ENCODE results near the gene PRND.

PRND gene

GRCh38 chr20:4721719-4722118 lies at the start of gene PRND:
Gene PRND, plus strand, starts transcription at chr20:4721909. Its CDS starts 2,643 bp downstream, at chr20:4724552.
- TF ChIP-seq CTCF (IDR thresholded peaks at IDR 0.05; ENCODE audit: borderline replicate concordance, control extremely low read depth, extremely low read depth, insufficient read depth, missing control alignments): no peak
- DNase-seq (ENCODE audit: low spot score): no peak
- in situ Hi-C loops (cut with MboI; ENCODE audit: low sequenced_read_pairs, unreplicated experiment): no loop called here

GRCh38 chr20:4672948-4673347 lies 48.8 kb upstream of the PRND start:
- DNase-seq (ENCODE audit: low spot score): no peak
- in situ Hi-C loops (cut with MboI; ENCODE audit: low sequenced_read_pairs, unreplicated experiment): no loop called here
- no peak for TF ChIP-seq CTCF (IDR thresholded peaks at IDR 0.05; ENCODE audit: borderline replicate concordance, control extremely low read depth, extremely low read depth, insufficient read depth, missing control alignments)

- in situ Hi-C loops (cut with MboI; ENCODE audit: low sequenced_read_pairs, unreplicated experiment): no loop called here
- DNase-seq (ENCODE audit: low spot score): no peak
- TF ChIP-seq CTCF (IDR thresholded peaks at IDR 0.05; ENCODE audit: borderline replicate concordance, control extremely low read depth, extremely low read depth, insufficient read depth, missing control alignments): no peak
Observed at GRCh38 chr20:4673371-4674001, 48.2 kb upstream of the PRND start.

- in situ Hi-C loops (cut with MboI; ENCODE audit: low sequenced_read_pairs, unreplicated experiment): no loop called here
- TF ChIP-seq CTCF (IDR thresholded peaks at IDR 0.05; ENCODE audit: borderline replicate concordance, control extremely low read depth, extremely low read depth, insufficient read depth, missing control alignments): no peak
- DNase-seq (ENCODE audit: low spot score): no peak
Observed at GRCh38 chr20:4674672-4675071, 47.0 kb upstream of the PRND start.

- no peak for TF ChIP-seq CTCF (IDR thresholded peaks at IDR 0.05; ENCODE audit: borderline replicate concordance, control extremely low read depth, extremely low read depth, insufficient read depth, missing control alignments)
- in situ Hi-C loops (cut with MboI; ENCODE audit: low sequenced_read_pairs, unreplicated experiment): no loop called here
- DNase-seq (ENCODE audit: low spot score): no peak
Observed at GRCh38 chr20:4677846-4678245, 43.9 kb upstream of the PRND start.

GRCh38 chr20:4681401-4681800 lies 40.3 kb upstream of the PRND start:
- in situ Hi-C loops (cut with MboI; ENCODE audit: low sequenced_read_pairs, unreplicated experiment): no loop called here
- no peak for DNase-seq (ENCODE audit: low spot score)
- no peak for TF ChIP-seq CTCF (IDR thresholded peaks at IDR 0.05; ENCODE audit: borderline replicate concordance, control extremely low read depth, extremely low read depth, insufficient read depth, missing control alignments)

Data from GM13976 (cell line).